HG02678 (cell line): ENCODE data around the gene RHBDL2.
"Not testable (repeated sequence)": the region's sequence is repeated elsewhere in the genome, so short reads cannot be mapped to it uniquely, and the experiment has no call there.

Experiments
- ATAC-seq: cut with Tn5 transposase; IDR thresholded peaks from one replicate; pipeline ENCODE4 v1.9.1; 2021; ENCODE audit warnings: mild to moderate bottlenecking, moderate library complexity; ENCODE audit not compliant: unreplicated experiment

Gene RHBDL2

DNA sequence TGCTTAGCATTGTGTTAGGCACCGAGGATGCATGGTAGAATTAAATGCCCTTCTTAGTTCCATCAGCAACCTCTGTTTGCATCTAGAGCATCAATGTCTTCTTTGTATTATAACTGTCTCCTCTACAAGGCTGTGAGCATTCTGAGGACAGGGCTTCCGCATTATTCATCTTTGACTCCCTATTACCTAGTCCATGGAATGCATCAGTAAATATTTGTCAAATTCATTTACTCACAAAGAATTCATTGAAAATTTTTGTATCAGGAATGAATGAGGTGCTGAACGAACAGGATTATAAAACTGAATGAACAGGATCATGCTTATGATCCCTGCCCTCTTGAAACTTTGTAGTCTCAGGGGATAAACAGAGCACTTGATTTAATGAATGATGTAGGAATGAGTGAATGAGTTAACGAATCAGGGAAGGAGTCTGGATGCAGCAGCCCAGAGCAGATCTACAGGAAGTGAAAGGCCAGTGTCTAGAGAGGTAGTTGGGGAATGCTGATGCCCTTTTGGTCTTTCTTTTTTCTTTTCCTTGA is 2.8 kb downstream of the RHBDL2 start:
- no peak for ATAC-seq

DNA sequence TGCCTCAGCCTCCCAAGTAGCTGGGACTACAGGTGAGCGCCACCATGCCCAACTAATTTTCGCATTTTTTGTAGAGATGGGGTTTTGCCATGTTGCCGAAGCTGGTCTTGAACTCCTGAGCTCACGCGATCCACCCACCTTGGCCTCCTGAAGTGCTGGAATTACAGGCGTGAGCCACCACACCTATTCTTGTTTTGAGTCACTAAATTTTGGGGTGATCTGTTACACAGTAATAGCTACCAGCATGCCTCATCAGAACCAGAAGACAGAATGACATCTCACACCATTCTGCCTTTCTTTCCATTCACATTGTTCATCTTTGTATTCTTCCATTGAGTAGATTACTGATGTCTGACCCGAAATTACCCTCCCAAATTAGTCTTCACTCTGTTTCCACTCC is 9.1 kb downstream of the RHBDL2 start:
- no peak for ATAC-seq

DNA sequence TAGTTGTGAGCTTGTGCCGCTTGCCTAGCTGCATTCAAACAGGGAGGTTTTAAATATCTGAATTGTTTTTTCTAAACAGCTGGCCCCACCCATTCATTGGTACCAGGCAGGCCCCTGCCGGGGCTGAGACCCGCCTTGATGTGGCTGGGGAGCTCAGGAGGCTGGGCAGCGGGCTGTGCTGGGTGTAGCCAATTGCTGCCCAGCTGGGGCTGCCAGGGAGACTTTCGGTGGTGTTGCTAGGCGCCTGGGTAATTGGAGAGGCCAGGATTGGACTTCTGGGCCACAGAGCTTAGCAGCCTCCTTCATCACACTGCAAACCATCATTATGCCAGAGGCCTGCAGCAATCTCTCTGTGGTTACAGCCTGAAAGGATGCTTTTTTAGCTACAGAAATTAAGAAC is 12.2 kb downstream of the RHBDL2 start:
- ATAC-seq = no peak

DNA sequence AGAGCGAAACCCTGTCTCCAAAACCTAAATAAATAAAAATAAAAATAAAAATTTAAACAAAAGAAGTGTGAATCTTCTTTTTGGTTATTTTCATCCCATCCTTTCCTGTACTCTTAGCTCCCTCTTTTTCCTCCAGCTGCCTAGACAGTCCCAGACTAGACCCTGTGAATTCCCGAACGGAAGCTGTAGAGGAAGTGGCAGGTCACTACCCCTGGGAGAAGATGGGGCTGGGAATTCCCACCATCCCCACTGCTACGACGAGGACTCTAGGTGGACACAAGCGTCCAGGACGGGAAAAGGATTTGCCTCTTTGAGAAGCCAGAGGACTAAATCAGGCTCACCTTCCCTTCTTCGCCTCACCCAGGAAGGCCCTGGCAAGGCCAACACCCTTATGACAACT is 12.6 kb downstream of the RHBDL2 start:
- no peak for ATAC-seq

DNA sequence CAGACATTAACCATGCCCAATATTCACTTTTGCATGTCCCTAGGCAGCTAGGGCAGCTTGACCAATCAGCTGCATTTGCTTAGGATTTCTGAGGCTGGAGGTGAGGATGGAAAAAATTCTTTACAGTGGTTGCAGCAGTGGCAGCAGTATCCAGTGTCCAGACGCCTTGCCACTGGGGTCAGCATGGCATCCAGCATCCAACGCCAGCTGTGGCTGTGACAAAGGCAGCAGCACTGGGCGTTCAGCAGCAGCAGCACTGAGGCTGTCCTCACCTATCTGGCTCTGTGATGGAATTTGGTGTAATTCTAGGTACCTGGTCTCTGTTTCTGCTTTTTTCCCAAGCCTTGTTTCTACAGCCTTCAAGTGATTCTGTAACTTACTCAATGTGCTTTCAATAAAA is 15.5 kb downstream of the RHBDL2 start:
- ATAC-seq = no peak

DNA sequence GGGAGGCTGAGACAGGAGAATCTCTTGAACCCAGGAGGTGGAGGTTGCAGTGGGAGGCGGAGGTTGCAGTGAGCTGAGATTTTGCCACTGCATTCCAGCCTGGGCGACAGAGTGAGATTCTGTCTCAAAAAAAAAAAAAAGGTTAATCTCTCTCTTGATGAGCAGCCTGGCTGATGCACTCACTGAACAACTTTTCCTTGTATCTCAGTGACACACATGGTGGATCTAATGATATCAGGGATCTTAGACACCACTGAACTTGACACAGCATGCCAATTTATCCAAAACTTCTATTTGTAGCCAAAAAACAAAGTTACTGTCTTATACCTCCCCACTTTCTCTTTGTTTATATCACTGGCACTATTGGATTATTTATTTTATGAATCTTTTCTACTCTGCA is 16.2 kb downstream of the RHBDL2 start:
- ATAC-seq = no peak

DNA sequence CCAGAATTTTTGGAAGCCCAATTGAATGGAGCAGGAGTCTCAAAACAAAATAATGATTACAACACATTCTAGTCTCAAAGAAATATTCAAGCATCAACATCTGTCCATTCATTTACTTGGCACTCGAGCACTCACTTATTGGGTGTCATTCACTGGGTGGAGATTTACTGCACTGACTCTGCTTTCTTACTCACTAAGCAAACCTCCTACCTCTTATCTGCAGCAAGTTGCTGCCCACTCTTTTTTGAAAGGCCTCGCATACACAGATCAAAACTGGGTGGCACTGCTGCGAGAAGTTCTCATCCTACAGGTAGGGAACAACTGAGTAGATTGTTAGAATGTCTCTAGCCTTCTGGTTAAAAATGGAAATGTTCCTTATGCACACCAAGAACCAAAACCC is 18.0 kb downstream of the RHBDL2 start:
- ATAC-seq = no peak

DNA sequence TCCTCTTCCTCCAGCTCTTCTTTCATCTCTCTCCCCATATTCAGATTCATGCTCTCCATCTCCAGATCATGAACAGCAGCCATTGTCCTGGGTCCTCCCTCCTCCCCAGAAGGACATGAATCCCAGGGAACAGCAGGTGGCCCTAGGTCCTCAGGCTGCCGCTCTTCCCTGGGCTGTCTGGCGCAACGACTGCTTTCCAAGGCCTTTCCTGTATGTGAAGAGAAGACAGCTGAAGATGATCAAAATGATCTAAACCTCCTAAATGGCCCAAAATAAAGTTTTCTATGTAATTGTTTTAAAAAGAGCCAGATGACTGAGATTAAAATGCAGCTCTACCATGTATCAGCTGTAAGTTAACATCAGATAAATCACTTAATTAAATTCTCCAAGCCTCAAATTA is 22.5 kb downstream of the RHBDL2 start:
- no peak for ATAC-seq

DNA sequence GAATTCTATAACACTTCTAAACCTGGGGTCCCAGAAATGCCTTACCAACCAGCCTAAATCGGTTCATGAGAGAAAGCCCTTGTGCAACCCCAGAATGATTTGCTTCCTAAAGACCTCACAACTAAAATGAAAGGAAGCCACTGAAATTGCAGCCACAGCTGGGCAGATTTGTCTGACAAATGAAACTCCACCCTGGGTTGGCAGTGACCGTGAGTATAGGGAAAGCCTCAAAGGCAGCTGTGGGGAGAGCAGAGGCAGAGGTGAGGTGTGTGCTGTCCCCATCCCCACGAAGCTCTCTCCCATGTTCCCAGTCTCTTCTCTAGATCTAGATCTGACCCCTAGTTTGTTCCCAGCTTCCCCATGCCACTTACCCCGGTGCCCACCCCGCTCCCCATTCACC is 23.1 kb downstream of the RHBDL2 start:
- no peak for ATAC-seq

DNA sequence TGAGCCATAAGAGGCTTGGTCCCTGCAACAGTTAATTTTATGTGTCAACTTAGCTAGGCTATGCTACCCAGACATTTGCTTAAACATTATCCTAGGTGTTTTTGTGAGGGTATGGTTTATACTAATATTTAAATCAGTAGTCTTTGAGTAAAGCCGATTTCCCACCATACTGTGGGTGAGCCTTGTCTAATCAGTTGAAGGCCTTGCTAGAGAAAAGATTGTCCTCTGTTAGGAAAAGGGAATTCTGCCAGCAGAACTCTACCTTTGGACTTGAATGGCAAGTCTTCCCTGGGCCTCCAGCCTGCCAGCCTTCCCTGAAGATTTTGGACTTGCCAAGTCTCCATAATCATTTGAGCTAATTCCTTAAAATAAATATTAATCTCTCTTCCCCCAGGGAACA is 23.9 kb downstream of the RHBDL2 start:
- ATAC-seq = no peak

DNA sequence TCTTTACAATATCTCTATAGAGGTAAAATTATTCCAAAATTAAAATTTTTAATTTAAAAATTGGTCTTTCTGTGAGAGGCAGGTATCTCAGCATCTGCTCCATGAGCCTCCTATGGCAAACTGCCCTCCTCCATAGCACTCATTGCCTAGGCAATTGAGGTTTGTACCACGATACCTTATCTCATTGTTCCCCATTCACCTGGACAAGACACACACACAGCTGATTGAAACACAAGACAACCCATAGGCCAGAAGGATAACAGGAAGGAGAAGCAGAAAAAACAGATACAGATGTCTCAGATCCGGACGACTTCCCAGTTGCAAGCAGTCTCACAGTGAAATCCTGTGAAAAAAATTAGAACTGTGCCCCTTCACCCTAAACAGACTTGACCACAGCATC is 24.3 kb downstream of the RHBDL2 start:
- no peak for ATAC-seq

DNA sequence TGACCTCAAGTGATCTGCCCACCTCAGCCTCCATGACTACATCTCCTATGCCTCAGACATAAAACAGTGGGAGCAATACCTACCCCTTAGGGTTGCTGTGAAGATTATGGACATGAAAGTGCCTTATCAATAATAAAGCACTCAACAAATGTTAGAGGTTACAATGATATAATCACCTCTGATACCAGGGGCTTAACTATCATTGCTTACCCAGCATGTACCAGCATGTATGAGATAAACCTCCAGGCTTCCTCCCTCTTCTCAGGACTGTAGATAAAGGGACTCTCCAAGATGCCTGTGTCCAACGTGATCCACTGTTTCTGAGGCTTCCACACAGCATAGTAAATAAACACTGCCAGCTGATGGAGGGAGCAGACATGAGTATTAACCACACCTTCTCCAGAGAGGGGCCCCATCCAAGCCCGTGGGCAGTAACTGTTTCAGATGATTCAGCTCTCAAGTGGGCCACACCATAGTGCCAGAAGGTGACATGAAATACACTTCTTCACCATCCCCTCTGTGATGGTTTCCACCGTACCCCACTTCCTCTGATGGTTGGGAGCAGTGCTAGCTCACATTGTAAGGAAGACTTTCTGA is 26.2 kb downstream of the RHBDL2 start:
- ATAC-seq = no peak

DNA sequence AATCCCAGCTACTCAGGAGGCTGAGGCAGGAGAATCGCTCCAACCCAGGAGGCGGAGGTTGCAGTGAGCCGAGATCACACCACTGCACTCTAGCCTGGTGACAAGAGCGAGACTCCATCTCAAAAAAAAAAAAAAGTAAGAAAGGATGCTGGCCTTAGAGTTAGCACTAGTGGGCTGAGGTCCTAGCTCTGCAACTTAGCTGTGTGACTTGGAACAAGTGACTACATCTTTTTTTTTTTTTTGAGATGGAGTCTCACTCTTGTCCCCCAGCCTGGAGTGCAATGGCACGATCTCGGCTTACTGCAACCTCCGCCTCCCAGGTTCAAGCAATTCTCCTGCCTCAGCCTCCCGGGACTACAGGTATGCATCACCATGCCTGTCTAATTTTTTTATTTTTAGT is 26.7 kb downstream of the RHBDL2 start:
- ATAC-seq = not testable (repeated sequence)

DNA sequence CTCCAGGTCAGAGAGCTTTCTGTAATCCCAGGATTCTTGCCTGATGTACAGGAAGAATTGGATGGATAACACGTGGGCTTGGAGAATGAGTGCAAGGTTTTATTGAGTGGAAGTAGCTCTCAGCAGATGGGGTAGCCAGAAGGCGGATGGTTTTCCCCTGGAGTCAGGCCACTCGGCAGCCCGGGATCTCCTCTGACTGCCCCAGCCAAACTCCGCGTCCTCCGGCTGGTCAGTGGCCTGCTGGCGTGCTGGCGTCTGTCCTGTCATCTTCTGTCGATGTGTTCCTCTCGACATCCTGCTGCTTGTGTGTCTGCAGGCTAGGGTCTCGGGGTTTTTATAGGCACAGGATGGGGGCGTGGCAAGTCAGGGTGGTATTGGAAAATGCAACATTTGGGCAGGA is 32.8 kb downstream of the RHBDL2 start:
- no peak for ATAC-seq

DNA sequence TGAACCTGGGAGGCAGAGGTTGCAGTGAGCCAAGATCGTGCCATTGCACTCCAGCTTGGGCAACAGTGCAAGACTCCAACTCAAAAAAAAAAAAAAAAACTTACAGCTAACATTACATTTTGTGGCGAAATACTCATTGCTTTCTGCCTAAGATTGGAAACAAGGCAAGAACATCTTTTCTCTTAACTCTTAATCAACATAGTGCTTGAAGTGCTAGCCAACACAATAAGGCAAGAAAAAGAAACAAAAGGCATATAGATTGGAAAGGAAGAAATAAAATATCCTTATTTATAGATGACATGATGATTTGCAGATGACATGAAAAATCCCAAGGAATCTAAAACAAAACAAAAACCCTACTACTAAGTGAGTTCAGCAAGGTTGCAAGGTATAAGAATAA is 35.6 kb downstream of the RHBDL2 start:
- ATAC-seq = no peak

DNA sequence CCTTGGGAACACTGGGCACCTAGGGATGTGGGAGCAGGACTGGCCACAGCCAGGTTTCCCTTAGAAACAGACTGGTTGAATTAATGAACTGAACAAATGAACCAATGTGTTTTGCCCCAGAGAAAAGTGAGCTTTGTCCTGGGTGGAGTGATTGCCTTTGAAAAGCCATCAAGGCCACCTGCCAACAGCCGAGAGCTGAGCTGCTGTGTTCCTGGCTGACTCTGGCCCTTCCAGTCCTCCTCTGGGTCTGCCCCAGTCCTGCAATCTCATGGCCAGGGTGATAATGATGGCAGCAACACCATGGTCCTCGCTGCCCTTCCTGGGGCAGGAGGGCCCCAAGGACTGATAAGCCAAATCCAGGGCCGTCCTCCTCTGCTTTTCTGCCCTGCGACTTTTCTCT is 42.1 kb downstream of the RHBDL2 start:
- ATAC-seq = no peak

DNA sequence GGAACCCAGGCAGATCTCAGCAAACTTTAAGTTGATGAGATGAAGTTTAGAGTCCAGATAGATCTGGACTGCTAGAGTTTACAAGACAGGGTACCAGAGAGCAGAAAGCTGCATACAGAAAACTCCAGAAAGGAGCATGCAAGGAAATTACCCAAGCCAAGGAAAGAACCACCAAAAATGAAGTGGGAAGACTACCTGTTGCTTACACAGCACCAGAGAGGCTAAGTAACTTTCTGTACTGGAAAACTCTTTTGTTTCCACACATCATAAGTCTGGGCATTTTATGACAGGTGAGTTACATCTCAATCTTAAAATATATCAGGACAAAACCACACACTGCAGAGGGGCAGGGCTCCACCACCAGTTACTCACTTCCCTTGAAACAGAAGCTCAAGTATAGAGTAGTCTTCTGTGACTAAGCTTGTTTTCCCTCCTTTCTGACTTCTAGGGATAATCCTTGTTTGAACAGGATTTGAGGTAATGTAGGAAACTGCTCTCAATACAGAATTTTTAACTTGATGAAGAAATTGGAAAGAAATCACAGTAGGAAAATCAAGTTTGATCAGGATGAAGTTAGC is 42.9 kb downstream of the RHBDL2 start:
- ATAC-seq = no peak

DNA sequence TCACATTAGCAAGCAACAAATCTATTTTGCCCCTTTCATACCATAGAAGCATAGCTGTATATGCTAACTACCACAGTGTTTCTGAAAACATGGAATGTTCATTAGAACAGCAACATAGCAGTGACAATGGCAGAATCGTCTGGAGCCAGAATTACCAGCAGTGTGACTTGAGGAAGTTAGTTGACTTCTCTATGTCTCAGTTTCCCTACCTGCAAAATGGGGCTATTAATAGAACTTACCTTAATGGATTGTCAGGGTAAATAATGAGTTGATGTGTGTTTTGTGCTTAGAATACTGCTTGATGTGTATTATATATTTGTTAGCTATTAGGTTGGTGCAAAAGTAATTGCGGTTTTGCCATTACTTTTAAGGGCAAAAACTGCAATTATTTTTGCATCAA is 45.5 kb downstream of the RHBDL2 start:
- no peak for ATAC-seq

DNA sequence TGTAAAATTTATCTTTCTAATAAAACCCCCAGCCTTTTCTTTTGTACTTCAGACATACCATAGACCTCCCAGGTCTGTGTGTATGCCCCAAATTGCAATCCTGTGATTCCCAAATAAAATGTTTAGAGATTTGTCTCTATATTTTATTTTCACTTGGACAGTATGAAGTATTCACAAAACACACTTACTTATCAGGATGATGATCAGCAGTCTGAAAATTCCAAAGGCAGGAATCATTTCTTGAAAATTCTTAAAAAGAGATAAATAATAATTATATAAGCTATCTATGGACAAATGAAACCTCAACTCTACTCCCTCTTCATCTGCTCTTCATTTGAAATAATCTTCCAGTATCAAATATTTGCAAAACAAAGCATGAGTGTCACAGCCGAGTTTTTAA is 48.7 kb downstream of the RHBDL2 start:
- ATAC-seq = no peak

DNA sequence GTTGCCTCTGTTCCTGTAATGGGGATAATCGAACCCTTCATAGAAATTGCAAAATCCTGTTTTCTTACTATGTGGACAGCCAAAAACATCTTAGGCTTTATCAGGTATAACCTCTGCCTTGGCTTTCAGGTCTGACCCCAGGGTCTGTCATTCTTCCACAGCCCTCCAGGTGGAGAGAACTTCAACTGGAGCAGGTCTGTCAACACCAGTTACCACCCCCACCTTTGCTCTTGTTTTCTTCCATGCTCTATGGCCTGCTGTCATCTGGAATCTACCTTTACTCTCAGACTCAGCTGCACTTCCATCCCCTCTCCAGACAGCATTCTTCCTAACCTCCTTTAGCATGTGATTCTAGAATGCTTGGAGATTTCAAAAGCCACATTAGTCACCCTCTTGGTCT is 49.9 kb downstream of the RHBDL2 start:
- ATAC-seq = no peak

DNA sequence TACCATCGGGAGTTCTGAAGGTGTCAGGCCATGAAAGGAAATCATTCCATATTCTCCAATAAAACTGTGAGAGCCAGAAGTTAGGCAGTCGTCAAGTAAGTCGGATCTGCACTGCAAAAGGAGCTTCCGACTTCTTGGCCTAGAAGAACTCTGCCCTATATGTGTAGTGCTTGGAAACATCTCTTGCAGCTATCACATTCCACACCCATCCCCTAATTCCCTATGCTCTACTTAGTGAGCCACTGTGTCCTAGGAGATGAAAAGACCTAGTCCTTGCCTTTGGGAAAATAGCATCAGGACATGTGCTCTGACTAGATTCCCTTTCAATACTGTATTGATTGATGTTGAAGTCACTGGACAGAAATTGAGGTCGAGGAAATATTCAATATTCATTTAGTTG is 52.0 kb downstream of the RHBDL2 start:
- no peak for ATAC-seq

DNA sequence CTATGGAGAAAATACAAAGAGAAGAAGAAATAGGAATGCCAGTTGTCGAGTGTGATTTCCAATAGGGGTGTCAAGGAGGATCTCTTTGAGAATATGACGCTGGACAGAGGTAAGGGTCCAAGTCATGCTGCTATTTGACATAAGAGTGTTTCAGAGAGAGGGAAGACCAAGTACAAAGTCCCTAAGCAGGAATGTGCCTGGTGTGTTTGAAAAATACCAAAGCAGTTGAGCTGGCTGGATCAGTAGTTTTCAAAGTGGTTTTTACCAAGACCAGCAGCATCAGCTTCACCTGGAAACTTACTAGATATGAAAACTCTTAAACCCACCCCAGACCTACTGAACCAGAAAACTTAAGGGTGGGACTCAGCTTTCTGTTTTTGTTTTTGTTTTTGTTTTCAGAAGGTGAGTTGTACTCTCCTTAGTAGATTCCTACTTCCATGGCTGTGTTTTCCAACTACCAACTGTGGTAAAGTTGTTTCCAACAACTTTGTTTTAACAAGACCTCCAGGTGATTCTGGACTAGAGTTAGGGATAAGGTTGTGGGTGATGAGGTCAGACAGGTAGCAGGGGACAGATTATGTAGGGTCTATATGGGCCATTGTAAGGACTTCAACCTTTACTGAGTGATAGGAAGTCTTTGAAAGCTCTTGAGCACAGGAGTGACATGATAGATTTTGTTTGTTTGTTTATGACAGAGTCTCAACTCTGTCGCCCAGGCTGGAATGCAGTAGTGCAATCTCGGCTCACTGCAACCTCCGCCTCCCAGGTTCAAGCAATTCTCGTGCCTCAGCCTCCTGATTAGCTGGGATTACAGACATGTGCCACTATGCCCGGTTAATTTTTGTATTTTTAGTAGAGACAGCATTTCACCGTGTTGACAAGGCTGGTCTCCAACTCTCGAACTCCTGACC is 53.0 kb downstream of the RHBDL2 start:
- ATAC-seq = no peak
